ENCODE data around the gene SLFN12L. TPM values are rescaled to one million over a fixed set of nuclear protein-coding genes. Genes with fewer than 3 reads are reported as not detected.
"Not testable (repeated sequence)": the region's sequence is repeated elsewhere in the genome, so short reads cannot be mapped to it uniquely, and the experiment has no call there.

Gene SLFN12L
- total RNA-seq, 2 donors from 2014 or later: 0.22 to 0.59 TPM

GRCh38 chr17:35519439-35519838 lies 18.0 kb downstream of the SLFN12L start:
- H3K4me3 ChIP-seq: no peak overlapping the region
- DNase-seq (ENCODE audit: low spot score): no peak
- H3K27ac ChIP-seq: no peak overlapping the region
- H3K4me1 ChIP-seq: no peaks in the 10 kb centered on the region
- H3K27me3 ChIP-seq: peaks cover 0 to 4% of the 10 kb centered on the region in 2 donors
- TF ChIP-seq CTCF (IDR thresholded peaks at IDR 0.05): no peak
- H3K9me3 ChIP-seq: no peaks in the 10 kb centered on the region
- no peaks in the 10 kb centered on the region for H3K36me3 ChIP-seq

GRCh38 chr17:35518431-35518830 lies 19.0 kb downstream of the SLFN12L start:
- not testable (repeated sequence) for H3K27ac ChIP-seq; H3K9me3 ChIP-seq; DNase-seq (ENCODE audit: low spot score); H3K27me3 ChIP-seq; H3K4me1 ChIP-seq; H3K36me3 ChIP-seq; H3K4me3 ChIP-seq

- Histone ChIP-seq H3K27me3 (peaks cover 0 to 4% of the 10 kb centered on the region in 2 donors), H3K4me3 (no peak overlapping the region), H3K27ac (no peak overlapping the region), H3K36me3 (no peaks in the 10 kb centered on the region), H3K9me3 (no peaks in the 10 kb centered on the region), H3K4me1 (no peaks in the 10 kb centered on the region)
- DNase-seq (ENCODE audit: low spot score): no peak
- no peak for TF ChIP-seq CTCF (IDR thresholded peaks at IDR 0.05)
These were observed 22.5 kb downstream of the SLFN12L start for GRCh38 chr17:35515027-35515426.

GRCh38 chr17:35514564-35514963 lies 22.9 kb downstream of the SLFN12L start:
- Histone ChIP-seq H3K27me3 (peaks cover 0 to 4% of the 10 kb centered on the region in 2 donors), H3K9me3 (no peaks in the 10 kb centered on the region), H3K36me3 (no peaks in the 10 kb centered on the region), H3K4me3 (no peak overlapping the region), H3K4me1 (no peaks in the 10 kb centered on the region), H3K27ac (no peak overlapping the region)
- DNase-seq (ENCODE audit: low spot score): no peak
- TF ChIP-seq CTCF (IDR thresholded peaks at IDR 0.05): no peak

- no peak for TF ChIP-seq CTCF (IDR thresholded peaks at IDR 0.05)
- peaks cover 0 to 1% of the 10 kb centered on the region in 2 donors for H3K27me3 ChIP-seq
These were observed 27.4 kb downstream of the SLFN12L start for GRCh38 chr17:35510052-35510451.

GRCh38 chr17:35507714-35508113 lies 29.8 kb downstream of the SLFN12L start:
- not testable (repeated sequence) for H3K9me3 ChIP-seq; H3K36me3 ChIP-seq; H3K4me3 ChIP-seq; H3K4me1 ChIP-seq; H3K27me3 ChIP-seq; H3K27ac ChIP-seq; DNase-seq (ENCODE audit: low spot score)

More at GRCh38 chr17:35510052-35510451, 27.4 kb downstream of the SLFN12L start:
- DNase-seq (ENCODE audit: low spot score): no peak
- H3K9me3 ChIP-seq: peaks cover 0 to 9% of the 10 kb centered on the region in 2 donors
- no peak overlapping the region for H3K27ac ChIP-seq
- H3K4me1 ChIP-seq: no peaks in the 10 kb centered on the region
- no peaks in the 10 kb centered on the region for H3K36me3 ChIP-seq
- H3K4me3 ChIP-seq: no peak overlapping the region

- DNase-seq (ENCODE audit: low spot score): no peak
- Histone ChIP-seq H3K9me3 (no peaks in the 10 kb centered on the region), H3K4me3 (no peak overlapping the region), H3K4me1 (peaks cover 0 to 16% of the 10 kb centered on the region in 2 donors), H3K27ac (no peak overlapping the region), H3K36me3 (no peaks in the 10 kb centered on the region), H3K27me3 (peaks cover 6 to 27% of the 10 kb centered on the region in 2 donors)
- no peak for TF ChIP-seq CTCF (IDR thresholded peaks at IDR 0.05)
These were observed 37.9 kb downstream of the SLFN12L start for GRCh38 chr17:35499548-35499947.
